WTC11 (cell line): ENCODE data around the gene DDX25. TPM values are rescaled to one million over a fixed set of nuclear protein-coding genes. Genes with fewer than 3 reads are reported as not detected.

ENCODE experiments used
- CREB1 ChIP-seq: sonication (generic); formaldehyde crosslinking; IDR thresholded peaks from 2 replicates; pipeline ENCODE4 v1.8.0; 2023; ENCODE audit warnings: mild to moderate bottlenecking, missing genetic modification reagents
- CREM ChIP-seq: sonication (generic); formaldehyde crosslinking; IDR thresholded peaks from 2 replicates; pipeline ENCODE4 v1.8.1; 2022; ENCODE audit warnings: mild to moderate bottlenecking, missing genetic modification reagents, moderate library complexity
- CTCF ChIP-seq: fragments of 200-600 bp; IDR thresholded peaks from 2 replicates; pipeline ENCODE4 v1.8.0; 2022; ENCODE audit warnings: antibody characterized with exemption
- E2F4 ChIP-seq: sonication (generic); formaldehyde crosslinking; IDR thresholded peaks from 2 replicates; pipeline ENCODE4 v1.8.1; 2022; ENCODE audit warnings: low read depth, mild to moderate bottlenecking, moderate library complexity, missing genetic modification reagents, borderline replicate concordance
- ELF4 ChIP-seq: sonication (generic); formaldehyde crosslinking; IDR thresholded peaks from 2 replicates; pipeline ENCODE4 v1.8.1; 2022; ENCODE audit warnings: low read depth, mild to moderate bottlenecking, moderate library complexity, missing genetic modification reagents
- FOXK1 ChIP-seq: sonication (generic); formaldehyde crosslinking; IDR thresholded peaks from 2 replicates; pipeline ENCODE4 v1.8.0; 2022; ENCODE audit warnings: mild to moderate bottlenecking, moderate library complexity, missing genetic modification reagents
- GABPB1 ChIP-seq: sonication (generic); formaldehyde crosslinking; IDR thresholded peaks from 2 replicates; pipeline ENCODE4 v1.8.1; 2023; ENCODE audit warnings: mild to moderate bottlenecking, missing genetic modification reagents
- GRHL2 ChIP-seq: fragments of 250-450 bp; sonication (Bioruptor Pico); IDR thresholded peaks from 2 replicates; pipeline ENCODE4 v1.8.0; 2022; ENCODE audit warnings: mild to moderate bottlenecking, moderate library complexity; ENCODE audit not compliant: insufficient replicate concordance, severe bottlenecking
- HMGA2 ChIP-seq: fragments of 250-450 bp; sonication (Bioruptor Pico); IDR thresholded peaks from 2 replicates; pipeline ENCODE4 v1.4.0; 2021; ENCODE audit warnings: mild to moderate bottlenecking, moderate library complexity
- HMGXB4 ChIP-seq: sonication (generic); formaldehyde crosslinking; IDR thresholded peaks from 2 replicates; pipeline ENCODE4 v1.8.1; 2023; ENCODE audit warnings: mild to moderate bottlenecking, moderate library complexity, missing genetic modification reagents
- MAX ChIP-seq: sonication (generic); formaldehyde crosslinking; IDR thresholded peaks from 2 replicates; pipeline ENCODE4 v1.8.0; 2022; ENCODE audit warnings: mild to moderate bottlenecking, missing genetic modification reagents
- MYBL2 ChIP-seq: sonication (generic); formaldehyde crosslinking; IDR thresholded peaks from 2 replicates; pipeline ENCODE4 v1.8.1; 2023; ENCODE audit warnings: mild to moderate bottlenecking, moderate library complexity, missing genetic modification reagents
- NFE2L1 ChIP-seq: sonication (generic); formaldehyde crosslinking; IDR thresholded peaks from 2 replicates; pipeline ENCODE4 v1.8.1; 2023; ENCODE audit warnings: missing genetic modification reagents
- OVOL2 ChIP-seq: fragments of 250-450 bp; sonication (Bioruptor Pico); IDR thresholded peaks from 2 replicates; pipeline ENCODE4 v1.9.0; 2021; ENCODE audit warnings: mild to moderate bottlenecking, borderline replicate concordance
- RELA ChIP-seq: sonication (generic); formaldehyde crosslinking; IDR thresholded peaks from 2 replicates; pipeline ENCODE4 v1.8.1; 2022; ENCODE audit warnings: missing genetic modification reagents, mild to moderate bottlenecking, borderline replicate concordance
- RORB ChIP-seq: fragments of 250-450 bp; sonication (Bioruptor Pico); IDR thresholded peaks from 2 replicates; pipeline ENCODE4 v1.9.0; 2021; ENCODE audit warnings: mild to moderate bottlenecking
- SMAD4 ChIP-seq: sonication (generic); formaldehyde crosslinking; IDR thresholded peaks from 2 replicates; pipeline ENCODE4 v1.8.0; 2022; ENCODE audit warnings: mild to moderate bottlenecking, missing genetic modification reagents
- SOX15 ChIP-seq: fragments of 250-450 bp; sonication (Bioruptor Pico); IDR thresholded peaks from 2 replicates; pipeline ENCODE4 v1.9.0; 2021; ENCODE audit warnings: mild to moderate bottlenecking
- SP1 ChIP-seq: sonication (generic); formaldehyde crosslinking; conservative IDR thresholded peaks from 2 replicates; pipeline ENCODE4 v1.8.1; 2022; ENCODE audit warnings: missing genetic modification reagents
- STAT6 ChIP-seq: sonication (generic); formaldehyde crosslinking; conservative IDR thresholded peaks from 2 replicates; pipeline ENCODE4 v1.8.1; 2023; ENCODE audit warnings: mild to moderate bottlenecking, low read depth, missing genetic modification reagents, moderate library complexity
- TEAD4 ChIP-seq: sonication (generic); formaldehyde crosslinking; IDR thresholded peaks from 2 replicates; pipeline ENCODE4 v1.8.0; 2022; ENCODE audit warnings: mild to moderate bottlenecking, missing genetic modification reagents
- TP53 ChIP-seq: sonication (generic); formaldehyde crosslinking; IDR thresholded peaks from 2 replicates; pipeline ENCODE4 v1.8.1; 2023; ENCODE audit warnings: mild to moderate bottlenecking, missing genetic modification reagents
- USF1 ChIP-seq: sonication (generic); formaldehyde crosslinking; IDR thresholded peaks from 2 replicates; pipeline ENCODE4 v1.8.0; 2022; ENCODE audit warnings: mild to moderate bottlenecking, missing genetic modification reagents
- USF2 ChIP-seq: sonication (generic); formaldehyde crosslinking; IDR thresholded peaks from 2 replicates; pipeline ENCODE4 v1.8.1; 2023; ENCODE audit warnings: mild to moderate bottlenecking, missing genetic modification reagents, moderate library complexity
- ZBTB21 ChIP-seq: sonication (generic); formaldehyde crosslinking; IDR thresholded peaks from 2 replicates; pipeline ENCODE4 v1.8.1; 2023; ENCODE audit warnings: mild to moderate bottlenecking, missing genetic modification reagents, borderline replicate concordance
- ZNF138 ChIP-seq: sonication (generic); formaldehyde crosslinking; conservative IDR thresholded peaks from 2 replicates; pipeline ENCODE4 v1.8.1; 2022; ENCODE audit warnings: mild to moderate bottlenecking, moderate library complexity, missing genetic modification reagents
- ZNF317 ChIP-seq: sonication (generic); formaldehyde crosslinking; IDR thresholded peaks from 2 replicates; pipeline ENCODE4 v1.8.1; 2023; ENCODE audit warnings: low read depth, mild to moderate bottlenecking, moderate library complexity, missing genetic modification reagents, borderline replicate concordance
- ZNF512 ChIP-seq: sonication (generic); formaldehyde crosslinking; IDR thresholded peaks from 2 replicates; pipeline ENCODE4 v1.8.1; 2022; ENCODE audit warnings: missing genetic modification reagents, borderline replicate concordance
- total RNA-seq: library from RNA; stranded (reverse); gene quantifications from 3 replicates; pipeline ENCODE4 v1.2.3, GENCODE V29; 2021

Gene DDX25
- total RNA-seq, 1 experiment from 2014 or later: 17.5 TPM

GRCh38 chr11:125887373-125888324, 16.7 kb upstream of the DDX25 start, which contains the start of gene HYLS1 (continued):
- TF ChIP-seq CREM (CRISPR knock-in tag) (peak; percentile 67; the same call in 1 of the 2 replicates), CTCF (no peak), TEAD4 (CRISPR knock-in tag) (no peak), MAX (CRISPR knock-in tag) (peak; percentile 99), USF1 (CRISPR knock-in tag) (peak; percentile 69), CREB1 (CRISPR knock-in tag) (peak; percentile 76; the same call in 1 of the 2 replicates), ELF4 (CRISPR knock-in tag) (peak; percentile 63), RORB (CRISPR knock-in tag) (no peak), USF2 (CRISPR knock-in tag) (peak; percentile 57), ZNF317 (CRISPR knock-in tag) (peak; percentile 60), SOX15 (CRISPR knock-in tag) (no peak), HMGA2 (CRISPR knock-in tag) (no peak), GRHL2 (no peak), ZNF138 (CRISPR knock-in tag) (peak; percentile 98), FOXK1 (CRISPR knock-in tag) (peak; percentile 84), TP53 (peak; percentile 96), HMGXB4 (CRISPR knock-in tag) (peak; percentile 90), SP1 (CRISPR knock-in tag) (peak; percentile 44; the same call in 1 of the 2 replicates), E2F4 (CRISPR knock-in tag) (peak; percentile 91), GABPB1 (0 out of 2 replicates have a peak, but pooled peaks have one; percentile 6), ZNF512 (no peak), OVOL2 (CRISPR knock-in tag) (no peak), ZBTB21 (CRISPR knock-in tag) (peak; percentile 94), STAT6 (CRISPR knock-in tag) (no peak), MYBL2 (CRISPR knock-in tag) (peak; percentile 100), SMAD4 (CRISPR knock-in tag) (no peak; the same call in 1 of the 2 replicates), RELA (CRISPR knock-in tag) (peak; percentile 82), NFE2L1 (CRISPR knock-in tag) (peak; percentile 89)
